HG02884 (cell line): ENCODE results near the gene OR5D13.

ENCODE experiments used
- ATAC-seq: cut with Tn5 transposase; IDR thresholded peaks from one replicate; pipeline ENCODE4 v1.9.1; 2021; ENCODE audit warnings: mild to moderate bottlenecking, moderate library complexity; ENCODE audit not compliant: unreplicated experiment

Gene OR5D13, protein sequence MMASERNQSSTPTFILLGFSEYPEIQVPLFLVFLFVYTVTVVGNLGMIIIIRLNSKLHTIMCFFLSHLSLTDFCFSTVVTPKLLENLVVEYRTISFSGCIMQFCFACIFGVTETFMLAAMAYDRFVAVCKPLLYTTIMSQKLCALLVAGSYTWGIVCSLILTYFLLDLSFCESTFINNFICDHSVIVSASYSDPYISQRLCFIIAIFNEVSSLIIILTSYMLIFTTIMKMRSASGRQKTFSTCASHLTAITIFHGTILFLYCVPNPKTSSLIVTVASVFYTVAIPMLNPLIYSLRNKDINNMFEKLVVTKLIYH

DNA sequence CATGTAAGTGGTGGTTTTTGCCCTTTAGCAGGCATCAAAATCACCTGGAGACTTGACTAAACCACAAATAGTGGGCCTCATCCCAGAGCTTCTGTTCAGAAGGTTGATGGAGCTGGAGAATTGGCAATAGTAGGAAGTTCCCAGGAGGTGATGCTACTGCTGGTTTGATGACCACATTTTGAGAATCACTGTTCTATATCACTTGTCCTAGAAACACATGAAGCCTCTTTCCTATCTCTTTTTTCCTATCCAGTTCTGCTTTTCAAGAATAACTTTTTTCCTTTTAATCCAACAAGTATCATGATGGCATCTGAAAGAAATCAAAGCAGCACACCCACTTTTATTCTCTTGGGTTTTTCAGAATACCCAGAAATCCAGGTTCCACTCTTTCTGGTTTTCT, at the start of gene OR5D13:
TSS of gene OR5D13 (plus strand) at position 301 of the 400 bp plus-strand sequence. CDS start at position 301, 0 bp downstream.
- no peak for ATAC-seq

DNA sequence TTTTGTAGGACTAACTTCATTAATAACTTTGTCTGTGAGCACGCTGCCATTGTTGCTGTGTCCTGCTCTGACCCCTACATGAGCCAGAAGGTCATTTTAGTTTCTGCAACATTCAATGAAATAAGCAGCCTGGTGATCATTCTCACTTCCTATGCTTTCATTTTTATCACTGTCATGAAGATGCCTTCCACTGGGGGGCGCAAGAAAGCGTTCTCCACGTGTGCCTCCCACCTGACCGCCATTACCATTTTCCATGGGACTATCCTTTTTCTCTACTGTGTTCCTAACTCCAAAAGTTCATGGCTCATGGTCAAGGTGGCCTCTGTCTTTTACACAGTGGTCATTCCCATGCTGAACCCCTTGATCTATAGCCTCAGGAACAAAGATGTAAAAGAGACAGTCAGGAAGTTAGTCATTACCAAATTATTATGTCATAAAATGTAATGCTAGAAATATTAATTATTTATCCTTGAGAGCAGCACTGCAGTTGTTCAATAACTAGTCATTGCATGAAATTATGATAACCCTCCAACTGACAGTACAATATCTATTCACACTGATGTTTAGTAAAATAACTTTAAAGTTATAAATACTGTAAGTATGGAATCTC, 46.4 kb upstream of the OR5D13 start:
- ATAC-seq, result no peak

- no peak for ATAC-seq
Measured at GRCh38 chr11:55732936-55733335, 40.3 kb upstream of the OR5D13 start.

- no peak for ATAC-seq
Measured at GRCh38 chr11:55791606-55792005, 18.4 kb downstream of the OR5D13 start.

GRCh38 chr11:55793321-55793720, 20.1 kb downstream of the OR5D13 start:
- ATAC-seq, result no peak

DNA sequence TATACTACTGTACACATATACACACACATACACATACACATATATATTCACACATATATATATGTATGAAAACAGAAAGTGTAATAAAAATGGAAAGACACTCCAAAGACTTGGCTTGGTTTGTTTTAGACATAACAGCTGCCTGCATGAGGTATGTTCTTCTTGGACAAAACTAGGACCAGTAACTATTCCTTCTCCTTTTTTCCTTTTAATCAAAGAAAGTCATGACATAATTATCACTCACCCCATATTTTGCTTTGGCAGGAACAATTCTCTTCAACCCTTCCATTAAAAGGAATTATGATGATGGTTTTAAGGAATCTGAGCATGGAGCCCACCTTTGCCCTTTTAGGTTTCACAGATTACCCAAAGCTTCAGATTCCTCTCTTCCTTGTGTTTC, 22.0 kb downstream of the OR5D13 start, which contains the start of gene OR5D14:
TSS of gene OR5D14 (plus strand) at position 301 of the 400 bp plus-strand sequence. CDS start at position 301, 0 bp downstream.
- no peak for ATAC-seq

- ATAC-seq, result no peak
Measured at GRCh38 chr11:55806248-55806647, 33.0 kb downstream of the OR5D13 start.

DNA sequence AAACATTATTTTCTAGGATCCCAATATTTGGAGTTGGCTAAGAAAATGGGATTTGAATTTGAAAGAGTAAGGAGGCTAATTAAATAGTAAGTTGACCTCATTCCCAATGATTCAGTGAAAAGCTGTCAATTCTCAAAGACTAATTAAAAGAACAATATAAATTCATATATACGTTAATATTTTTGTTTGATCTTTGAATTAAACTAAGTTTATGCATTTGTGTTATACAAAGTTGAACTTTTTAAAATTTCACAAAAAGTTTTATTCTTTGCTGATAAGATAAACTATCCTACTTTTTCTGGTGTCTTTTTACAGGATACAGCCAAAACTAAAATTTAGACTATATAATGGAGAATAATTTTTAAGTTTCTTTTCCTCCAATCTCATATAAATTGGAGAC, 37.8 kb downstream of the OR5D13 start, which contains the start of gene OR5L1:
TSS of gene OR5L1 (plus strand) at position 301 of the 400 bp plus-strand sequence. CDS start 100 bp downstream, outside the sequence.
- ATAC-seq, result no peak

- no peak for ATAC-seq
Measured at GRCh38 chr11:55819330-55819729, 46.1 kb downstream of the OR5D13 start, which contains the start of gene OR5D18. Gene OR5D18, plus strand, starts transcription at chr11:55819630. Its CDS starts 0 bp downstream, at chr11:55819630.
